ENCODE results near the gene TOMM7.
"Not testable (repeated sequence)": the region's sequence is repeated elsewhere in the genome, so short reads cannot be mapped to it uniquely, and the experiment has no call there.

TOMM7 gene

GRCh38 chr7:22851145-22851544 is 28.5 kb upstream of the TOMM7 start:
- TF ChIP-seq EZH2phosphoT487 (IDR thresholded peaks at IDR 0.05; ENCODE audit: borderline replicate concordance) = no peak
- no peaks in the 10 kb centered on the region for H4K20me1 ChIP-seq (ENCODE audit: insufficient read depth, low read length, poor library complexity, severe bottlenecking)
- no peak overlapping the region for H2AFZ ChIP-seq (ENCODE audit: low read length)
- H3F3A ChIP-seq (ENCODE audit: low read depth) = no peaks in the 10 kb centered on the region
- H3K36me3 ChIP-seq (ENCODE audit: insufficient read depth, low read length) = no peaks in the 10 kb centered on the region
- no peak overlapping the region for H3K4me2 ChIP-seq (ENCODE audit: low read depth, low read length, poor library complexity, severe bottlenecking)
- H3K9me2 ChIP-seq (replicated peaks; ENCODE audit: low read depth, low read length) = no peaks in the 10 kb centered on the region
- H3K9me3 ChIP-seq (ENCODE audit: insufficient read depth, low read depth, low read length) = no peaks in the 10 kb centered on the region
- no peaks in the 10 kb centered on the region for H3K27me3 ChIP-seq (ENCODE audit: insufficient read depth, low read length, poor library complexity, severe bottlenecking)
- peaks cover 17% of the 10 kb centered on the region for H3K79me2 ChIP-seq (ENCODE audit: insufficient read depth, low read length)
- H3K4me1 ChIP-seq (ENCODE audit: insufficient read depth, low read length, poor library complexity, severe bottlenecking) = peaks cover 17% of the 10 kb centered on the region
- H3K4me3 ChIP-seq (ENCODE audit: low read length, poor library complexity, severe bottlenecking) = no peak overlapping the region
- no peak overlapping the region for H3K9ac ChIP-seq (ENCODE audit: low read depth, low read length, poor library complexity, severe bottlenecking)

- H3K36me3 ChIP-seq (ENCODE audit: insufficient read depth, low read length); H3K79me2 ChIP-seq (ENCODE audit: insufficient read depth, low read length); H3K27me3 ChIP-seq (ENCODE audit: insufficient read depth, low read length, poor library complexity, severe bottlenecking); H3K9me3 ChIP-seq (ENCODE audit: insufficient read depth, low read depth, low read length); H3K9ac ChIP-seq (ENCODE audit: low read depth, low read length, poor library complexity, severe bottlenecking); H2AFZ ChIP-seq (ENCODE audit: low read length); H4K20me1 ChIP-seq (ENCODE audit: insufficient read depth, low read length, poor library complexity, severe bottlenecking); H3F3A ChIP-seq (ENCODE audit: low read depth); H3K4me2 ChIP-seq (ENCODE audit: low read depth, low read length, poor library complexity, severe bottlenecking); H3K9me2 ChIP-seq (replicated peaks; ENCODE audit: low read depth, low read length); H3K4me3 ChIP-seq (ENCODE audit: low read length, poor library complexity, severe bottlenecking): not testable (repeated sequence)
- H3K4me1 ChIP-seq (ENCODE audit: insufficient read depth, low read length, poor library complexity, severe bottlenecking) = peaks cover 13% of the 10 kb centered on the region
These were observed 27.7 kb upstream of the TOMM7 start for GRCh38 chr7:22850394-22850793.

GRCh38 chr7:22849662-22850061 is 27.0 kb upstream of the TOMM7 start:
- H3K4me1 ChIP-seq (ENCODE audit: insufficient read depth, low read length, poor library complexity, severe bottlenecking) = peaks cover 8% of the 10 kb centered on the region

GRCh38 chr7:22849172-22849571 is 26.5 kb upstream of the TOMM7 start:
- Histone ChIP-seq H3K36me3 (ENCODE audit: insufficient read depth, low read length) (no peaks in the 10 kb centered on the region), H4K20me1 (ENCODE audit: insufficient read depth, low read length, poor library complexity, severe bottlenecking) (no peaks in the 10 kb centered on the region), H3K4me3 (ENCODE audit: low read length, poor library complexity, severe bottlenecking) (no peak overlapping the region), H3K27me3 (ENCODE audit: insufficient read depth, low read length, poor library complexity, severe bottlenecking) (no peaks in the 10 kb centered on the region), H3K79me2 (ENCODE audit: insufficient read depth, low read length) (no peaks in the 10 kb centered on the region), H3K9me2 (replicated peaks; ENCODE audit: low read depth, low read length) (no peaks in the 10 kb centered on the region), H3K9me3 (ENCODE audit: insufficient read depth, low read depth, low read length) (no peaks in the 10 kb centered on the region), H3K4me1 (ENCODE audit: insufficient read depth, low read length, poor library complexity, severe bottlenecking) (peaks cover 8% of the 10 kb centered on the region), H3K4me2 (ENCODE audit: low read depth, low read length, poor library complexity, severe bottlenecking) (no peak overlapping the region), H3K9ac (ENCODE audit: low read depth, low read length, poor library complexity, severe bottlenecking) (no peak overlapping the region), H2AFZ (ENCODE audit: low read length) (no peak overlapping the region), H3F3A (ENCODE audit: low read depth) (no peaks in the 10 kb centered on the region)
- TF ChIP-seq EZH2phosphoT487 (IDR thresholded peaks at IDR 0.05; ENCODE audit: borderline replicate concordance) (no peak), CTCF (conservative IDR thresholded peaks at IDR 0.05; ENCODE audit: low read length) (no peak)

More at GRCh38 chr7:22849662-22850061, 27.0 kb upstream of the TOMM7 start:
- Histone ChIP-seq H3K27me3 (ENCODE audit: insufficient read depth, low read length, poor library complexity, severe bottlenecking) (no peaks in the 10 kb centered on the region), H2AFZ (ENCODE audit: low read length) (no peak overlapping the region), H3K9ac (ENCODE audit: low read depth, low read length, poor library complexity, severe bottlenecking) (no peak overlapping the region), H3K36me3 (ENCODE audit: insufficient read depth, low read length) (no peaks in the 10 kb centered on the region), H3K9me3 (ENCODE audit: insufficient read depth, low read depth, low read length) (no peaks in the 10 kb centered on the region), H3F3A (ENCODE audit: low read depth) (no peaks in the 10 kb centered on the region), H3K79me2 (ENCODE audit: insufficient read depth, low read length) (peaks cover 2% of the 10 kb centered on the region), H3K9me2 (replicated peaks; ENCODE audit: low read depth, low read length) (no peaks in the 10 kb centered on the region), H3K4me3 (ENCODE audit: low read length, poor library complexity, severe bottlenecking) (no peak overlapping the region), H4K20me1 (ENCODE audit: insufficient read depth, low read length, poor library complexity, severe bottlenecking) (no peaks in the 10 kb centered on the region), H3K4me2 (ENCODE audit: low read depth, low read length, poor library complexity, severe bottlenecking) (no peak overlapping the region)
- TF ChIP-seq CTCF (conservative IDR thresholded peaks at IDR 0.05; ENCODE audit: low read length) (no peak), EZH2phosphoT487 (IDR thresholded peaks at IDR 0.05; ENCODE audit: borderline replicate concordance) (no peak)
